HG03280 (cell line): ENCODE measurements around the gene NUDT3.
"Not testable (repeated sequence)": the region's sequence is repeated elsewhere in the genome, so short reads cannot be mapped to it uniquely, and the experiment has no call there.

Experiments used
- ATAC-seq: cut with Tn5 transposase; IDR thresholded peaks from one replicate; pipeline ENCODE4 v1.9.1; 2021; ENCODE audit warnings: mild to moderate bottlenecking, moderate library complexity; ENCODE audit not compliant: unreplicated experiment

NUDT3 gene

GRCh38 chr6:34392497-34393190 is at the start of gene NUDT3:
Gene NUDT3 (minus strand): TSS chr6:34392669. CDS start chr6:34392362, 307 bp downstream.
- peak; percentile 89 for ATAC-seq

- no peak for ATAC-seq
Measured at GRCh38 chr6:34441526-34441925, 49.1 kb upstream of the NUDT3 start.

DNA sequence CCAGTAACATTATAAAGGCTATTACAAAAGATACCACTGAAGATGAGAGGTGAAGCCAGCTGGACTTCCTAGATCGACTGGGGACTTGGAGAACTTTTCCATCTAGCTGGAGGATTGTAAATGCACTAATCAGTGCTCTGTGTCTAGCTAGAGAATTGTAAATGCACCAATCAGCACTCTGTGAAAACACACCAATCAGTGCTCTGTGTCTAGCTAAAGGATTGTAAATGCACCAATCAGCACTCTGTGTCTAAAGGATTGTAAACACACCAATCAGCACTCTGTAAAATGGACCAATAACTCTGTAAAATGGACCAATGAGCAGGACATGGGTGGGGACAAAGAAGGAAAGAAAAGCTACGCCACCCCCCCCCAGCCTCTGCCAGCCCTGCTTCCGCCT is 47.0 kb upstream of the NUDT3 start:
- no peak for ATAC-seq

- ATAC-seq = no peak
Measured at GRCh38 chr6:34438705-34439104, 46.2 kb upstream of the NUDT3 start.

DNA sequence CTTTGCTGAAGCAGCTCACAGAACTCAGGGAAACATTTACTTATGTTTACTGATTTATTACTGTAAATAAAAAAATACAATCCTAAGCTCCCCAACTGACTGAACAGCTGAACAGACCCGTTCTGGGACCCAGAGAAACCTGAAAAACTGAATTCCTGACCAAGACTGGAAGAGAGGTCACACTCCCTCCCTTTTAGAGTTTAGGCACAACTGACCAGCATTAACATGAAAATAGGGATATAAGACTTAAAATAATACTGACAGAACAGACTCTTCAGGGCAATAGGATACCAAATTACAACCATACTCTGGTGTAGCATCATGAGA is 45.1 kb upstream of the NUDT3 start:
- ATAC-seq = no peak

DNA sequence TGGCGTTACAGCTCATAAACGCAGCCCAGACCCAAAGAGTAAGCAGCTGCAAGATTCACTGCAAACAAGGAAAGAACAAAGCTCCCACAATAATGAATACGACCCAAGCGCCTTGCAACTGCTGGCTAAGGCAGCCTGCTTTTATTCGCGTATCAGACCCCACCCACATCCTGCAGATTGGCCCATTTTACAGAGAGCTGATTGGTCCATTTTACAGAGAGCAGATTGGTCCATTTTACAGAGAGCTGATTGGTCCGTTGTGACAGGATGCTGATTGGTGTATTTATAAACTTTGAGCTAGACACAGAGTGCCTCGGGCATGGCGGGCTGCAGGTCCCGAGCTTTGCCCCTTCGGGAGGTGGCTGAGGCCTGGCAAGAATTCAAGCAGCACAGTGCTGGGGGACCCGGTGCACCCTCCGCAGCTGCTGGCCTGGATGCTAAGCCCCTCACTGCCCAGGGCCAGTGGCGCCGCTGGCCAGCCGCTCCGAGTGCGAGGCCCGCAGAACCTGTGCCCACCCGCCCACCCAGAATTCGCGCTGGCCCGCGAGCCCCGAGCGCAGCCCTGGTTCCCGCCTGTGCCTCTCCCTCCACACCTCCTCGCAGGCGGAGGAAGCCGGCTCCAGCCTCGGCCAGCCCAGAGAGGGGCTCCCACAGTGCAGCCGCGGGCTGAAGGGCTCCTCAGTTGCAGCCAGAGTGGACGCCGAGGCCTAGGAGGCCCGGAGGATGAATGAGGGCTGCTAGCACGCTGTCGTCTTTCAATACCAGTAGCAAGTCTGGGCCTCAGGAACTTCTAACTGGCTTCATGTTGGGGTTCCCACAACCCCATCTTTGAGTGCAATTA is 44.6 kb upstream of the NUDT3 start:
- no peak for ATAC-seq

- ATAC-seq = no peak
Measured at GRCh38 chr6:34435916-34436315, 43.4 kb upstream of the NUDT3 start.

DNA sequence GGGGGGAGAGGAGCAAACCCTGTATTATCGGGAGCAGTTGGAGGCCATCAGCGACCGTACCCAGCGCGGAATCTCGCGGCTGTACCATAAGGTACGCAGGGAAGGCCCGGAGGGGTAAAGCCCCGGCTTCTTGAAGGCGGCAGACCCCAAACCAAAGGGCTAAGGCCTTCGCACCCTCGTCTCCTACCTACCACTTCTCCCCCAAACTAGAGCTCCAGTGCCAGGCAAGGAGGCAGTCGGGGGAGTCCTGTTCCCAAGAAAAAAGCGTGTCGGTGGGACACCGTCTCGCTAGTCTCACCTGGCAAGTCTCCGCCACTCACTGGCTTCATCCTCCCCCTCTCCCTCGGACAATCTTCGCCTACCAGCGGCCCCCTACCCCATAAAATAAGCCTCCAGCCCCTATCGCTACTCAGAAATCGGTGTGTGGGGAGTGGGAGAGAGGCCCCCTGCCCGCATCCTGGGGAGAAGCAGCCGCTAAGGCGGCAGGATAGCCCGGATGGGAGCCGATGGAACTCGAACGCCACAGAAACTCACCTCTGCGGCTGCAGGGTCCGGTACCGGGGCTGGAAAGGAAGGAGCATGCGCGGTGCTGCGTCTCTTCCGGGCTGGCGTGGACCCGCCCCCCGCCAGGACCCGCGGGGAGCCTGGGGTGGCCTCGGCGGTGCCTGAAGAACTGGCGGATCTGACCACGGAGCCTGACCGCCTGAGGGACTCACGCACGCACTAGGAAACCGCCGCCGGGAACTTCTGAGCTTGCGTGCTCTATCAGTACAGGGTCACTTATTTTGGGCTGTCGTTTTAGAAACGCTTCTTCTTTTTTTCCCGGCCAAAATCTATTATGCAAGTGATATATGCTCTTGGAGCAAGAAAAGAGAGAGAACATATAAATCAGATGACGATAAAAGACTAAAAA is 33.3 kb upstream of the NUDT3 start, which contains the start of gene RPS10:
TSS of gene RPS10 (minus strand) at position 572 of the 913 bp plus-strand sequence. CDS start 848 bp downstream, outside the sequence.
- peak; percentile 94 for ATAC-seq

DNA sequence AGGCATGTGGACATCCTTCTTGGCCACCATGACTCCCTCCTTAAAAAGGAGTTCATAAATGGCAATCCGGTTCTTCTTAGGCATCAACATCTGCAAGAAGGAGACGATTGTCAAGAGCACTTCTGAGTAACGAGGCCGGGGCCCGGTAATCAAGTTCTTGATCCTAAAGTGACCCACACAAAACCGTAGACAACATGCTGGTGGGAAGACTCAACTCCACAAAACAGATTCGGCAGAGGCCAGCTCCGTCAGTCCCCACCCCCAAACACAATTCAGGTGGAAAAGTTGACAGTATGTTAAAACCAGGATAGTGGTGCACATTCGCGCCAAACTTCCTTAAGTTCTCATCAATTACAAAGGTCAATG is 32.6 kb upstream of the NUDT3 start:
- no peak for ATAC-seq

GRCh38 chr6:34424200-34425131 is 32.0 kb upstream of the NUDT3 start:
- ATAC-seq = no peak

GRCh38 chr6:34423254-34423653 is 30.8 kb upstream of the NUDT3 start:
- no peak for ATAC-seq

DNA sequence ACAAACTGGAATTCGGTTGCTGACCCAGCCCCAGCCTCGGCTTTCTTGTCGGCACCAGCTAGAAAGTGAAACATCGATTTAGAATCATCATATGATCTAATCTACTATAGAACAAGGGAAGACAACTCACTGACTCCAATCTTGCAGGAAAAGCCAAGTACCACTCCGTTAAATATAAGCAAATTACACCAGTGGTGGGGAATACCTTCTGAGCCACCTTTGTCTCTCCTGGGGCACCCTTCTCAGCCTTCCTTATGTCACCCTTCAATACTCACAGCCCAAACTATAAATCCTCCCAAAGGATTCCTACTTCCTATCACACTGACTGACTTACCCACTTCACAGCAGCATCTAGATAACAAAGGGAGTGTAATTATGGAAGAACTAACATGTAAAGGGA is 25.9 kb upstream of the NUDT3 start:
- no peak for ATAC-seq

DNA sequence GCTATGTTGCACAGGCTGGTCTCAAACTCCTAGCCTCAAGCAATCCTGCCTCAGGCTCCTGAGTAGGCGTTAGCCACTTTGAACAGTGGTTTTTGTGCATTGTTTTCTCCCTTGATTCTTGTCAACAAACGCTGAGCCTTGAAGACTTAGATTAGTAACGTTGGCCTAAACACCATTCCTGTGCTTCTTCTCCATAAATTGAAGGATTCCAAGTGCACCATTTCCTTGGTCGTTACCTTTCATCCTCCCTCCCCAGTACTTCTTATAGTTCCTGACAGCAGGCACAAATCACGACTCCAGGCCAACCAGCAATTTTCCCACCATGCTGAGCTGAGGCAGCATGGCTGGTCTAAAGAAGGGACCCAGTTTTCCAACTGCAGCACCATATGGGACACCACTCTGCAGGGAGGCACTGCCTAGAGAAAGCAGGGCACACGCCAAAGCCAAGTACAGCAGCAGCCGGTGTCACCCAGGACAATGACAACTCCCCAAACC is 24.5 kb upstream of the NUDT3 start:
- ATAC-seq = no peak

GRCh38 chr6:34414999-34415858 is 22.8 kb upstream of the NUDT3 start:
- ATAC-seq = no peak

DNA sequence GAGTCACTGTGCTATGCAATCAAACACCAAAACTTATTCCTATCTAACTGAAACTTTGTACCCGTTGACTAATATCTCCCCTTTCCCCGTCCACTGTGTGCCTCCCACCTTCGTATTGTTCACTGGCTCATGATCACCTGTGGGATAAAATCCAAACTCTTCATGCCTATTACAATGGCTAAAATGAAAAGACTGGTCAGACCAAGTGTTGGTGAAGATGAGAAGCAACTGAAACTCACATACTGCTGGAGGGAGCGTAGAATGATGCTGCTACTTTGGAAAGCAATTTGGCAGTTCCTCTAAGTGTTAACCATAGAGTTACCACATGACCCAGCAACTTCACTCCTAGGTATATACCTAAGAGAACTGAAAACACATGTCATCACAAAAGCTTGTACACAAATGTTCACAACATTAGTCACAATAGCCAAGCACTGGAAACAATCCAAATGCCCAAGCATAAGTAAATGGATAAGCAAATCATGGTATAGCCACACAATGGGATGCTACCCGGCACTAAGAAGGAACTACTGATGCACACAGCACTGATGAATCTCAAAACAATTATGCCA is 20.3 kb upstream of the NUDT3 start:
- ATAC-seq = no peak

DNA sequence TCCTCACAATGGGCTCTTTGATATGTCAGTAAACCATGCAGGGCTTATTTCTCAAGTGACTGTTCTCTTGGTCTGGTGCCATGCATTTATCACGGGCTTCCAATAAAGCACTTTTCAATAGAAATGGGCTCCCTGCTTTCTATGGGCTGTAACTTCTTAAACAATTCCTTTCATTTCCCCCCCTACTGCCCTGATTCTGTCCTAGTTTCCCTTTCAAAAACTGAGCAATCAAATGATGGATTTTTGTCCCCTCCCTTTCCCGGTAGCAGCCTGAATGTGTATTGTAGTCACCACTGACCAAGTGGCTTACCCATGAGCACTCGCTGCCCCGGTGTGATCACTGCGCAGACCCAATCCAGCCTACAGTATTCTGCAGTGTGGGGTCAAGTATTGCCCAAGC is 19.5 kb upstream of the NUDT3 start:
- ATAC-seq = no peak

DNA sequence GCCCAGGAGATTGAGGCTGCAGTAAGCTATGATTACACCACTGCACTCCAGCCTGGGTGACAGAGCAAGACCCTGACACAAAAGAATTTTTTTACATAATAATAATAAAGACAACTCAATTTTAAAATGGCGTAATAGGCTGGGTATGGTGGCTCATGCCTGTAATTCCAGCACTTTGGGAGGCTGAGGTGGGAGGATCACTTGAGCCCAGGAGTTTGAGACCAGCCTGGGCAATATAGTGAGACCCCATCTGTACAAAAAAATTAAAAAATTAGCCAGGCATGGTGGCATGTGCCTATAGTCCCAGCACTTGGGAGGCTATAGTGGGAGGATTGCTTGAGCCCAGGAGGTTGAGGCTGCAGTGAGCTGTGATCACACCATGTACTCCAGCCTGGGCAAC is 15.4 kb upstream of the NUDT3 start:
- not testable (repeated sequence) for ATAC-seq

GRCh38 chr6:34396518-34396917 is 4.0 kb upstream of the NUDT3 start:
- ATAC-seq = no peak

DNA sequence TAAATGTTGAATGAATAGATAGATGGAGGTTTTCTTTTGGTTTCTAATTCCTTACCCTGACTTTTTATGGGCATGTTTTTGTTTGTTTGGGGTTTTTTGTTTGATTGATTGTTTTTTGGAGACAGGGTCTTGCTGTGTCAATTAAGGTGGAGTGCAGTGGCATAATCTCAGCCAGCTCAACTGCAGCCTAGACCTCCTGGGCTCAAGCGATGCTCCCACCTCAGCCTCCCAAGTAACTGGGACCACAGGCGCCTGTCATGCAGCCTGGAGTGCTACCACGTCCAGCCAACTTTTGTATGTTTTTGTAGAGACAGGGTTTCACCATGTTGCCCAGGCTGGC is 1.5 kb upstream of the NUDT3 start:
- ATAC-seq = no peak
